ENCODE results near the gene TBX10.

Gene TBX10

GRCh38 chr11:67606492-67607295, 32.9 kb downstream of the TBX10 start, which contains the start of gene NDUFV1:
Gene NDUFV1 (plus strand): TSS chr11:67606936. CDS start chr11:67607005, 69 bp downstream.
- H3K27me3 ChIP-seq (ENCODE audit: insufficient read depth, low read length, poor library complexity): no peaks in the 10 kb centered on the region
- peak within 1 kb of the TSS; percentile 93 for H2AFZ ChIP-seq (ENCODE audit: low read depth, low read length)
- peaks cover 21% of the 10 kb centered on the region for H3K79me2 ChIP-seq (ENCODE audit: insufficient read depth, low read length)
- H3K27ac ChIP-seq (ENCODE audit: low read length): peak within 1 kb of the TSS; percentile 72
- DNase-seq (peak; percentile 97), ATAC-seq (ENCODE audit: insufficient read depth, low read depth) (peak; percentile 99)
- H3K9ac ChIP-seq (ENCODE audit: low read depth, low read length): peak within 1 kb of the TSS; percentile 89
- H4K20me1 ChIP-seq (ENCODE audit: insufficient read depth, low read length): peaks cover 4% of the 10 kb centered on the region; the same call in 1 of the 2 replicates
- TF ChIP-seq, protein P1, sequence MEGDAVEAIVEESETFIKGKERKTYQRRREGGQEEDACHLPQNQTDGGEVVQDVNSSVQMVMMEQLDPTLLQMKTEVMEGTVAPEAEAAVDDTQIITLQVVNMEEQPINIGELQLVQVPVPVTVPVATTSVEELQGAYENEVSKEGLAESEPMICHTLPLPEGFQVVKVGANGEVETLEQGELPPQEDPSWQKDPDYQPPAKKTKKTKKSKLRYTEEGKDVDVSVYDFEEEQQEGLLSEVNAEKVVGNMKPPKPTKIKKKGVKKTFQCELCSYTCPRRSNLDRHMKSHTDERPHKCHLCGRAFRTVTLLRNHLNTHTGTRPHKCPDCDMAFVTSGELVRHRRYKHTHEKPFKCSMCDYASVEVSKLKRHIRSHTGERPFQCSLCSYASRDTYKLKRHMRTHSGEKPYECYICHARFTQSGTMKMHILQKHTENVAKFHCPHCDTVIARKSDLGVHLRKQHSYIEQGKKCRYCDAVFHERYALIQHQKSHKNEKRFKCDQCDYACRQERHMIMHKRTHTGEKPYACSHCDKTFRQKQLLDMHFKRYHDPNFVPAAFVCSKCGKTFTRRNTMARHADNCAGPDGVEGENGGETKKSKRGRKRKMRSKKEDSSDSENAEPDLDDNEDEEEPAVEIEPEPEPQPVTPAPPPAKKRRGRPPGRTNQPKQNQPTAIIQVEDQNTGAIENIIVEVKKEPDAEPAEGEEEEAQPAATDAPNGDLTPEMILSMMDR (IDR thresholded peaks at IDR 0.05; ENCODE audit: borderline replicate concordance, extremely low read depth, low read length, poor library complexity, severe bottlenecking): peak; percentile 79
- TF ChIP-seq EZH2 (IDR thresholded peaks at IDR 0.05; ENCODE audit: borderline replicate concordance, low read depth, low read length, severe bottlenecking): no peak
- H3K4me1 ChIP-seq (ENCODE audit: insufficient read depth, low read length): peaks cover 35% of the 10 kb centered on the region
- peaks cover 37% of the 10 kb centered on the region for H3K36me3 ChIP-seq (ENCODE audit: insufficient read depth, low read length)
- no peaks in the 10 kb centered on the region for H3K9me3 ChIP-seq (ENCODE audit: insufficient read depth, low read length, severe bottlenecking)
- peak within 1 kb of the TSS; percentile 98 for H3K4me2 ChIP-seq (ENCODE audit: insufficient read depth, low read length)
- peak within 1 kb of the TSS; percentile 52 to 94 for H3K4me3 ChIP-seq (ENCODE audit: low read depth in 1 of 2, low read length in 2 of 2)

GRCh38 chr11:67606093-67606491, 33.5 kb downstream of the TBX10 start:
- Histone ChIP-seq H3K9me3 (ENCODE audit: insufficient read depth, low read length, severe bottlenecking) (no peaks in the 10 kb centered on the region), H3K79me2 (ENCODE audit: insufficient read depth, low read length) (peaks cover 21% of the 10 kb centered on the region), H3K27ac (ENCODE audit: low read length) (peak overlapping the region; percentile 72), H3K4me1 (ENCODE audit: insufficient read depth, low read length) (peaks cover 35% of the 10 kb centered on the region), H3K4me3 (ENCODE audit: low read depth in 1 of 2, low read length in 2 of 2) (peak overlapping the region; percentile 52 to 94), H3K36me3 (ENCODE audit: insufficient read depth, low read length) (peaks cover 32% of the 10 kb centered on the region), H2AFZ (ENCODE audit: low read depth, low read length) (peak overlapping the region; percentile 93), H3K27me3 (ENCODE audit: insufficient read depth, low read length, poor library complexity) (no peaks in the 10 kb centered on the region), H3K9ac (ENCODE audit: low read depth, low read length) (peak overlapping the region; percentile 89), H3K4me2 (ENCODE audit: insufficient read depth, low read length) (peak overlapping the region; percentile 98), H4K20me1 (ENCODE audit: insufficient read depth, low read length) (no peaks in the 10 kb centered on the region)
- no peak for DNase-seq
- ATAC-seq (ENCODE audit: insufficient read depth, low read depth): no peak
- TF ChIP-seq EZH2 (IDR thresholded peaks at IDR 0.05; ENCODE audit: borderline replicate concordance, low read depth, low read length, severe bottlenecking): no peak
- TF ChIP-seq, protein P1 (IDR thresholded peaks at IDR 0.05; ENCODE audit: borderline replicate concordance, extremely low read depth, low read length, poor library complexity, severe bottlenecking): no peak

- Histone ChIP-seq H3K36me3 (ENCODE audit: insufficient read depth, low read length) (peaks cover 25% of the 10 kb centered on the region), H3K27me3 (ENCODE audit: insufficient read depth, low read length, poor library complexity) (no peaks in the 10 kb centered on the region), H3K4me1 (ENCODE audit: insufficient read depth, low read length) (peaks cover 35% of the 10 kb centered on the region), H3K4me2 (ENCODE audit: insufficient read depth, low read length) (peak overlapping the region; percentile 98), H3K4me3 (ENCODE audit: low read depth in 1 of 2, low read length in 2 of 2) (no peak overlapping the region; a peak in 1 of 4 replicates), H4K20me1 (ENCODE audit: insufficient read depth, low read length) (no peaks in the 10 kb centered on the region), H3K79me2 (ENCODE audit: insufficient read depth, low read length) (peaks cover 21% of the 10 kb centered on the region), H3K27ac (ENCODE audit: low read length) (no peak overlapping the region), H3K9me3 (ENCODE audit: insufficient read depth, low read length, severe bottlenecking) (no peaks in the 10 kb centered on the region), H3K9ac (ENCODE audit: low read depth, low read length) (no peak overlapping the region), H2AFZ (ENCODE audit: low read depth, low read length) (peak overlapping the region; percentile 20; the same call in 1 of the 2 replicates)
- TF ChIP-seq EZH2 (IDR thresholded peaks at IDR 0.05; ENCODE audit: borderline replicate concordance, low read depth, low read length, severe bottlenecking): no peak
- TF ChIP-seq, protein P1 (IDR thresholded peaks at IDR 0.05; ENCODE audit: borderline replicate concordance, extremely low read depth, low read length, poor library complexity, severe bottlenecking): no peak
- no peak for DNase-seq
- ATAC-seq (ENCODE audit: insufficient read depth, low read depth): no peak
Measured at GRCh38 chr11:67605231-67606011, 34.1 kb downstream of the TBX10 start.

All from DND-41 (cell line).